Cardiac fibroblast (primary cell): ENCODE measurements around the gene NXF1.
A peak's percentile ranks its signal among the peaks of the same experiment; 100 is the strongest.
"Not testable (repeated sequence)": the region's sequence is repeated elsewhere in the genome, so short reads cannot be mapped to it uniquely, and the experiment has no call there.

Experiments used
- DNase-seq, 2 donors: peaks; one replicate each; pipeline versions ENCODE4 v3.0.0 to v3.0.0-alpha.2; 2010; ENCODE audit warnings: low read depth in 2 of 2
- H3K4me3 ChIP-seq, 2 donors: replicated peaks in 1 of 2; 1 replicate in 1 of 2; 2 replicates in 1 of 2; pipeline ENCODE4 v1.5.1; 2011; ENCODE audit warnings: low read depth in 2 of 2, low read length in 2 of 2, mild to moderate bottlenecking in 2 of 2, moderate library complexity in 1 of 2
- CTCF ChIP-seq: IDR thresholded peaks from one replicate; pipeline ENCODE4 v1.5.1; 2011; ENCODE audit warnings: low read depth, mild to moderate bottlenecking, low read length, inconsistent platforms

The NXF1 gene

DNA sequence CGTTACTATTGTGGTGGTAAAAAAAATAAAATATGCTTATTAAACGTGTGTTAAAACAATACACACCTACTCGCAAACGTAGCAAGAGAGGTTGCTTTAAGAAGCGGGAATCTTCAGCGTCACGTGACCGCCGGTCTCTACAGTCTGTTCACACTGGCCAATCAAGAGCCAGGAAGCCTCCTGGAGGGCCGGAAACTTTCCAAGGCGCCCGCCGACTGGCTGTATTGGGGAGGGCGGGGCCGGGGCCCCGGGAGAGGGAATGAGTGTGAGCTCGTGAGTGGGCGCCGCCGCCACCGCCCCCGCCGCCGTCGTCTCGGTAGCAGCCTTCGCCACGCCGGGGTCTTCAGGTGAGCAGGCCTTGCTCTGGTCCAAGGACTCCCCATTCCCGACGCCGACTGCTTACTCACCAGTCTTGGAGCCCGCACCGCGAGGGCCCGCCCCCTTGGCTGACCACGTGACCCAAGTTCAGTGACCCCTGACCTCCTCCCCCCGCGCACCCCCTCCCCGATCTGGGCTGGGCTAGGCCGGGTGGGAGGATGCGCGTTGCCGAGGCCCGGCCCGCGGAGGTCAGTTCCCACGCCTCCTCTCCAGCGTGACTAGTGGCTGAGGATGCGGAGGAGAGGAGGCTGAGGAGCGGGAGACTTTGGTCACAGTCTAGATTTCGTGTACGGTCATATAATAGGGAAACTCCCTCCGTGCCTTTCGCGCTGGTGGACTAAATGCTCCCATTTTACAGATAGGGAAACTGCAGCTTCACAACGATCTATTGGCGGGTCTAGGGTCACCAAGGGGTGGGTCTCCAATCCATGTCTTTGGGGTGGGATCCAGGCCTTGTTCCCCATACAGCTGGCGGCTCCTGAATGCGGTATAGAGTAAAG is 33.9 kb downstream of the NXF1 start, which contains the start of gene TAF6L:
Gene TAF6L (plus strand): TSS at position 253 of the 878 bp plus-strand sequence. CDS start 4,388 bp downstream, outside the sequence.
- no peak for TF ChIP-seq CTCF
- peak; percentile 98 for DNase-seq
- H3K4me3 ChIP-seq, result peak within 1 kb of the TSS; percentile 65 to 76

GRCh38 chr11:62770778-62771143 is 34.5 kb downstream of the NXF1 start:
- DNase-seq, result no peak
- no peak for TF ChIP-seq CTCF
- H3K4me3 ChIP-seq, result peak overlapping the region; percentile 65 to 76

GRCh38 chr11:62760867-62761227 is 44.4 kb downstream of the NXF1 start:
- H3K4me3 ChIP-seq, DNase-seq: not testable (repeated sequence)

DNA sequence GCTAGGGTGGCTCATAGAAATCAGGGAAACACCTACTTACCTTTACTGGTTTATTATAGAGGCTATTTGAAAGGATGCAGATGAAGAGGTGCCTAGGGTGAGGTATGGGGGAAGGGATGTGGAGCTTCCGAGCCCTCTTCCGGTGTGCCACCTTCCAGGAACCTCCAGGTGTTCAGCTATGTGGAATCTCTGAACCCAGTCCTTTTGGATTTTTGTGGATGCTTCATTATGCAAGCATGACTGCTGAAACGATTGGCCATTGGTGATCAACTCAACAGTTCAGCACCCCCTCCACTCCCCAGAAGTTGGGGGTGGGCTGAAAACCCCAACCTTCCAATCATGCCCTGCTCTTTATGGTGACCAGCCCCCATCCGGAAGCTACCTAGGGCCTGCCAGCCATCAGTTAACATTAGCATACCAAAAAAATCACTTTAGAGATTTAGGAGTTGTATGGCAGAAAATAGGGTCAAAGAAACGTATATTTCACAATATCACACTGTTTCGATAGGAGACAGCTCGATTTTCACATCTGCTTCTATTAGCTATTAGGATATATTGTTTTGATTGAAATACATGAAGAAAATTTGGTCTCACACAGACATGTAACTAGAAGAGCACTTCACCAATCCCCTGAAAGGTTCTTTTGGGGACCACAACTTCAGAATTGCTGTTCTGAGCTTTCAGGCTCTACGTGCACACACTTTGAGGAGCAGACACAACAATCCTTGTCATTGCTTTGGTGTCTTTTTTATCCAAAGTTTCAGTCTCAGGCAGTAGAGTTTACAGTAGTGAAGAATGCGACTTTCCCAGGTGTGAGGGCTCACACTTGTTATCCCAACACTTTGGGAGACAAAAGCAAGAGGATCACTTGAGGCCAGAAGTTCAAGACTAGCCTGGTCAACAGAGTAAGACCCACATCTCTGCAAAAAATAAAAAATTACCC is 47.1 kb downstream of the NXF1 start:
- no peak overlapping the region for H3K4me3 ChIP-seq
- no peak for TF ChIP-seq CTCF
- no peak for DNase-seq

DNA sequence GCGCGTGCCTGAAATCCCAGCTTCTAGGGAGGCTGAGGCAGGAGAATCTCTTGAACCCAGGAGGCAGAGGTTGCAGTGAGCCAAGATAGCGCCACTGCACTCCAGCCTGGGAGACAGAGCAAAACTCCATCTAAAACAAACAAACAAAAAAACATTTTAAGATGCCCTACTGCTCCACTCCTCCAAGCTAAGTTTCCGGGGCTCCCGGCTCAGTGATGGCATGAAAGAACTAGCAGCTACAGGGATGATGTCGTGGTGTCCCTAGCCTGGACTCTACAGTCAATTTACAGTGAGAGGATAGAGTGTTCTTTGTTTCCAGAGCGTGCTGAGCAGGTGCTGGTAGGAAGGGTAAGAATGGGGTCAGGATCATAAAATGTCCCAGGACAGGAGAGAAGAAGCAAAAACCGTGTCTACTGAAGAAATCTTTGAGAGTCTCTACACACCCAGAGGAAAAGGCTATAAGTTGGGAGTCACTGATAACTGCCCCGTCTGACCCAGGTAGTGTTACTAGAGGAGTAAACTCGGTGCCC is 50.1 kb downstream of the NXF1 start:
- H3K4me3 ChIP-seq, result no peak overlapping the region
- no peak for TF ChIP-seq CTCF
- no peak for DNase-seq

GRCh38 chr11:62753736-62754603 is 51.3 kb downstream of the NXF1 start, which contains the start of gene ZBTB3:
Gene ZBTB3 (minus strand): TSS chr11:62754160. CDS start chr11:62753664, 496 bp downstream.
- H3K4me3 ChIP-seq, result peak within 1 kb of the TSS; percentile 72 to 75
- DNase-seq, result peak; percentile 99 to 100
- TF ChIP-seq CTCF, result no peak
